ENCODE data around the gene EXOC1. TPM values are rescaled to one million over a fixed set of nuclear protein-coding genes. Genes with fewer than 3 reads are reported as not detected.

Gene EXOC1
- total RNA-seq, 2 donors from 2014 or later: 24.8 to 39.4 TPM

- no peak overlapping the region for H3K4me3 ChIP-seq
- intact Hi-C loops (cut with DNase I): no loop called here
- no peak for TF ChIP-seq POLR2AphosphoS5 (IDR thresholded peaks at IDR 0.05)
- no peak for TF ChIP-seq POLR2A (IDR thresholded peaks at IDR 0.05)
- no peak for TF ChIP-seq CTCF (IDR thresholded peaks at IDR 0.05)
- no peaks in the 10 kb centered on the region for H3K9me3 ChIP-seq
- H3K27me3 ChIP-seq (replicated peaks; ENCODE audit: insufficient read depth): no peaks in the 10 kb centered on the region
- no peak overlapping the region for H3K27ac ChIP-seq
- no peak for DNase-seq (ENCODE audit: low spot score)
- no peaks in the 10 kb centered on the region for H3K36me3 ChIP-seq
- no peaks in the 10 kb centered on the region for H3K4me1 ChIP-seq (replicated peaks)
Measured at GRCh38 chr4:55826986-55827385, 26.5 kb upstream of the EXOC1 start.

DNA sequence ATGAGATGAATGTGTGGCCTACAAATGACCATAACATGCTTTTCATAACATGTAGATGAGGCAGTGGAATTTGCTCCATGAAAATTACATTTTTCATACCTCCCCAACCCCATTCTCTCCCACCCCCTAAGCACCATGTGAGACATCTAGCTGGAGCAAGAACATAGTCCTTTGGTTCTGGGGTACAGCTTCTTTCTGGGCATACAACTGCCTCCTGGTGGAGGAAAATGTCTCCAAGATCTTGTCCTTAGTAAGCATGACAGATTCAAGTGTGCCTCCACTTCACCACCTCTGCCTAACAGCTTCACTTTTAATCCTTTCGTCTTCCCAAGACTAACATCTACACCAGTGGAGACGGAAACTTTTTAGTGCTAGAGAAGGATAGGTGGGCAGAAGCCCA lies 25.9 kb upstream of the EXOC1 start:
- no peaks in the 10 kb centered on the region for H3K36me3 ChIP-seq
- H3K27me3 ChIP-seq (replicated peaks; ENCODE audit: insufficient read depth): no peaks in the 10 kb centered on the region
- no peak overlapping the region for H3K4me3 ChIP-seq
- TF ChIP-seq CTCF (IDR thresholded peaks at IDR 0.05): no peak
- TF ChIP-seq POLR2AphosphoS5 (IDR thresholded peaks at IDR 0.05): no peak
- no peak for TF ChIP-seq POLR2A (IDR thresholded peaks at IDR 0.05)
- H3K27ac ChIP-seq: no peak overlapping the region
- intact Hi-C loops (cut with DNase I): no loop called here
- no peaks in the 10 kb centered on the region for H3K4me1 ChIP-seq (replicated peaks)
- DNase-seq (ENCODE audit: low spot score): no peak
- H3K9me3 ChIP-seq: no peaks in the 10 kb centered on the region
- WGBS: 73% methylated on average over 2 of the region's 2 CpGs

DNA sequence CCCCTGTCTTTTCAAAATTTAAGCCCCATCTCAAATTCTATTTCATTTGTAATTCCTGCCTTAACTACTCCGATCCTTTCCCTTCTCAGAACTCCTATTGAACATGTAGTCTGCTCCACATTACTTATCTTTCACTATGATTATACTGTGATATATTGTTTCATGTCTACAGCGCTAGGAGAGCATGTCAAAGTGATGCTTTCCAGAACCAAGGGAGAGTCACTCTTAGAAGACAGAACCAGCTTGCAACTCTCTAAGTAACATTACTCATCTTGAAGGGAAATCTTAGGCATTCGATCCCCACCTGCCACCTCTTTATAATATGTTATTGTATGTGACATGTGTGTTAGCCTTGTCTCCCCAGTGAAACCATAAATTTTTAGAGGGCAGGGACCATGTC lies 23.4 kb upstream of the EXOC1 start:
- H3K4me1 ChIP-seq (replicated peaks): no peaks in the 10 kb centered on the region
- no peak for TF ChIP-seq CTCF (IDR thresholded peaks at IDR 0.05)
- TF ChIP-seq POLR2A (IDR thresholded peaks at IDR 0.05): no peak
- TF ChIP-seq POLR2AphosphoS5 (IDR thresholded peaks at IDR 0.05): no peak
- no peaks in the 10 kb centered on the region for H3K27me3 ChIP-seq (replicated peaks; ENCODE audit: insufficient read depth)
- no peaks in the 10 kb centered on the region for H3K36me3 ChIP-seq
- no peaks in the 10 kb centered on the region for H3K9me3 ChIP-seq
- WGBS: 81% methylated on average over 3 of the region's 3 CpGs
- H3K27ac ChIP-seq: no peak overlapping the region
- intact Hi-C loops (cut with DNase I): no loop called here
- H3K4me3 ChIP-seq: no peak overlapping the region
- no peak for DNase-seq (ENCODE audit: low spot score)

DNA sequence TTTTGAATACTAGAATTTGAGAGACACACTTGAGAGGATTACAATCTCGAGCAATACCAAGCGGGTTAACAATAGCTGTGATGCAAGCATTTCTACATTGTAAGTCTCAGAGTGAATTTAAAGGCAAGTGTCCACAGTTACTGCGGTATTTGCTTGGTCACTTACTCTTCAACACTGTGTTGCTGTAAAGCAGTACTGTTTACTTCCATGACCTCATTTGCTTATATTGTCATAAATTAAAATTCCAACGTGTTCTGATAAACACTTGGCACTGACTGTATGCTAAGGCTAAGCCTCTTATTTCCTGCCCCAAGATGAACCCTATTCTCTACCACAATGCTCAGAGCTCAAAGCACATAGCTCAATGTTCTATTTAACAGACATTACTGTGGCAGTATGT lies 22.7 kb upstream of the EXOC1 start:
- H3K4me1 ChIP-seq (replicated peaks): no peaks in the 10 kb centered on the region
- DNase-seq (ENCODE audit: low spot score): no peak
- no peak overlapping the region for H3K4me3 ChIP-seq
- TF ChIP-seq CTCF (IDR thresholded peaks at IDR 0.05): no peak
- no peak for TF ChIP-seq POLR2AphosphoS5 (IDR thresholded peaks at IDR 0.05)
- TF ChIP-seq POLR2A (IDR thresholded peaks at IDR 0.05): no peak
- no peaks in the 10 kb centered on the region for H3K9me3 ChIP-seq
- no peak overlapping the region for H3K27ac ChIP-seq
- H3K36me3 ChIP-seq: no peaks in the 10 kb centered on the region
- WGBS: 58% methylated on average over 4 of the region's 4 CpGs
- H3K27me3 ChIP-seq (replicated peaks; ENCODE audit: insufficient read depth): no peaks in the 10 kb centered on the region
- intact Hi-C loops (cut with DNase I): no loop called here

DNA sequence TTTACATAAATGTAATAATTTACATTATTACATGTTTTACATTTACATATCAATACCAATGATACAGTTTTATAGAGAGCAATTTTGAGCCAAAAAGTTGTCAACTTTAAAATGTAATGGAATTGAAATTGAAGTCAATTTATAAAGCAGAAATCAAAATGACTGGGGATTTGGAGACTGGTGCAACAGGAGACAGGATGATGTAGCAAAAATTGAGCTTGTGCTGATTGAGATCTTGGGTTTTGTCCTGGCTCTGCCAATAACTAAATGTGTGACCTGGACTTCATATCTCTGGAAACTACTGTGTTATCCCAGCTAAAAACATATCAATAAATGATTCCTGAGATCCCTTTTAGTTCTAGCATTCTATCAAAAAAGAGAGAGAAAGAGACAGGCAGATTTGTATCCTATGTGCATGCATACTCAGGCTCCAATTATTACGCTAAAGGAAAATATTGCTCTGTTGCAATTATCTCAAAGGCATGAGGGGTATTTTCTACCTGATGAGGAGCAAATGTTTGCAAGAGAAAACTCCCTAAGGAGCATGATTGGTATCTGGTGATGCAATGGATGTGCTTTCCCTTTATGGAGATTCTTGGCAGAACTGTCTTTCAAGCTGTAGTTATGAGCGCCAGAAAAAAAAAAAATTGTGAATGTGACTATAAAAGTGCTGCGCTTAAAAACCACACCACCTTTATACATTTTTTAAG lies 19.2 kb upstream of the EXOC1 start:
- TF ChIP-seq POLR2A (IDR thresholded peaks at IDR 0.05): no peak
- no peak for TF ChIP-seq POLR2AphosphoS5 (IDR thresholded peaks at IDR 0.05)
- TF ChIP-seq CTCF (IDR thresholded peaks at IDR 0.05): no peak
- DNase-seq (ENCODE audit: low spot score): no peak
- H3K36me3 ChIP-seq: no peaks in the 10 kb centered on the region
- no peaks in the 10 kb centered on the region for H3K9me3 ChIP-seq
- 89% methylated on average over 3 of the region's 3 CpGs for WGBS
- H3K27me3 ChIP-seq (replicated peaks; ENCODE audit: insufficient read depth): no peaks in the 10 kb centered on the region
- no peak overlapping the region for H3K27ac ChIP-seq
- intact Hi-C loops (cut with DNase I): no loop called here
- no peak overlapping the region for H3K4me3 ChIP-seq
- no peaks in the 10 kb centered on the region for H3K4me1 ChIP-seq (replicated peaks)

All from prostate gland (tissue), 2 donors.